ENCODE measurements around the gene CLN3. TPM values are rescaled to one million over a fixed set of nuclear protein-coding genes. Genes with fewer than 3 reads are reported as not detected.

CLN3 gene
- total and polyA plus RNA-seq, 8 donors: 22.1 to 72.8 (median 25.7) TPM

DNA sequence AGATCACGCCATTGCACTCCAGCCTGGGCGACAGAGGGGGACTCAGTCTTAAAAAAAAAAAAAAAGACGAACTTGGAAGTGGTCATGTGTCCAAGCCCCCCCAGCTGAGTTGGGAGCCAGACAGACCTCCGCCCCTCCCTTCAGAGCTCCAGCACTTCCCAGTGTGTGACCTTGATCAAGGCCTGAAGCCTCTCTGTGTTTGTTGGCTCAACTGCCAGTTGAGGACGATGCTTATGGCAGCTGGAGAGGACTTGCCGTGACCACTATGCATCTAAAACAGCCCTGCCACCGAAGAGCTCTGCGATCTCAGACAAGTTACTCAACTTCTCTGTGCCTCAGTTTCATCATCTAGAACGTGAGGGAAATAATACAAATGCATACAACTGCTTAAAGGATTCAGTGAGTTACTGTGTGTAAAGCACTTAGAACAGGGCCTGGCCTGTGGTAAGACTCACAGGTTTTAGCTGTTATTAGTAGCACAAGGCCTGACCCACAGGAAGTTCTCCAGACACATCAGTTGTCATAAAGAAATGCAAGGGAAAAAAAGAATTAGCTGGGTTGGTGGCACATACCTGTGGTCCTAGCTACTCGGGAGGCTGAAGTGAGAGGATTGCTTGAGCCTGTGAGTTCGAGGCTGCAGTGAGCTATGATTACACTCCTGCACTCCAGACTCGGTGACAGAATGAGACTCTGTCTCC is 21.8 kb upstream of the CLN3 start:
- peaks cover 0 to 4% of the 10 kb centered on the region in 2 donors for H3K36me3 ChIP-seq
- no peak for DNase-seq
- H3K4me3 ChIP-seq: no peak overlapping the region
- no peaks in the 10 kb centered on the region for H3K27me3 ChIP-seq
- H3K27ac ChIP-seq: no peak overlapping the region
- ATAC-seq: no peak
- TF ChIP-seq, protein P1, sequence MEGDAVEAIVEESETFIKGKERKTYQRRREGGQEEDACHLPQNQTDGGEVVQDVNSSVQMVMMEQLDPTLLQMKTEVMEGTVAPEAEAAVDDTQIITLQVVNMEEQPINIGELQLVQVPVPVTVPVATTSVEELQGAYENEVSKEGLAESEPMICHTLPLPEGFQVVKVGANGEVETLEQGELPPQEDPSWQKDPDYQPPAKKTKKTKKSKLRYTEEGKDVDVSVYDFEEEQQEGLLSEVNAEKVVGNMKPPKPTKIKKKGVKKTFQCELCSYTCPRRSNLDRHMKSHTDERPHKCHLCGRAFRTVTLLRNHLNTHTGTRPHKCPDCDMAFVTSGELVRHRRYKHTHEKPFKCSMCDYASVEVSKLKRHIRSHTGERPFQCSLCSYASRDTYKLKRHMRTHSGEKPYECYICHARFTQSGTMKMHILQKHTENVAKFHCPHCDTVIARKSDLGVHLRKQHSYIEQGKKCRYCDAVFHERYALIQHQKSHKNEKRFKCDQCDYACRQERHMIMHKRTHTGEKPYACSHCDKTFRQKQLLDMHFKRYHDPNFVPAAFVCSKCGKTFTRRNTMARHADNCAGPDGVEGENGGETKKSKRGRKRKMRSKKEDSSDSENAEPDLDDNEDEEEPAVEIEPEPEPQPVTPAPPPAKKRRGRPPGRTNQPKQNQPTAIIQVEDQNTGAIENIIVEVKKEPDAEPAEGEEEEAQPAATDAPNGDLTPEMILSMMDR (IDR thresholded peaks at IDR 0.05): no peak
- intact Hi-C loops (cut with DNase I): no loop called here
- H3K4me1 ChIP-seq: peaks cover 0 to 6% of the 10 kb centered on the region in 2 donors
- no peaks in the 10 kb centered on the region for H3K9me3 ChIP-seq

- Histone ChIP-seq H3K27ac (no peak overlapping the region), H3K4me1 (peaks cover 0 to 13% of the 10 kb centered on the region in 2 donors), H3K36me3 (peaks cover 0 to 4% of the 10 kb centered on the region in 2 donors), H3K9me3 (no peaks in the 10 kb centered on the region), H3K27me3 (no peaks in the 10 kb centered on the region), H3K4me3 (no peak overlapping the region)
- intact Hi-C loops (cut with DNase I): no loop called here
- TF ChIP-seq, protein P1 (IDR thresholded peaks at IDR 0.05): no peak
- DNase-seq (no peak), ATAC-seq (no peak)
Observed at GRCh38 chr16:28511801-28512789, 20.2 kb upstream of the CLN3 start.

- intact Hi-C loops (cut with DNase I): no loop called here
- H3K9me3 ChIP-seq: no peaks in the 10 kb centered on the region
- H3K4me1 ChIP-seq: peaks cover 0 to 20% of the 10 kb centered on the region in 2 donors
- no peak for DNase-seq
- H3K27ac ChIP-seq: no peak overlapping the region
- H3K4me3 ChIP-seq: no peak overlapping the region
- H3K36me3 ChIP-seq: peaks cover 0 to 4% of the 10 kb centered on the region in 2 donors
- TF ChIP-seq, protein P1 (IDR thresholded peaks at IDR 0.05): no peak
- no peak for ATAC-seq
- H3K27me3 ChIP-seq: no peaks in the 10 kb centered on the region
Observed at GRCh38 chr16:28511031-28511430, 19.2 kb upstream of the CLN3 start.

DNA sequence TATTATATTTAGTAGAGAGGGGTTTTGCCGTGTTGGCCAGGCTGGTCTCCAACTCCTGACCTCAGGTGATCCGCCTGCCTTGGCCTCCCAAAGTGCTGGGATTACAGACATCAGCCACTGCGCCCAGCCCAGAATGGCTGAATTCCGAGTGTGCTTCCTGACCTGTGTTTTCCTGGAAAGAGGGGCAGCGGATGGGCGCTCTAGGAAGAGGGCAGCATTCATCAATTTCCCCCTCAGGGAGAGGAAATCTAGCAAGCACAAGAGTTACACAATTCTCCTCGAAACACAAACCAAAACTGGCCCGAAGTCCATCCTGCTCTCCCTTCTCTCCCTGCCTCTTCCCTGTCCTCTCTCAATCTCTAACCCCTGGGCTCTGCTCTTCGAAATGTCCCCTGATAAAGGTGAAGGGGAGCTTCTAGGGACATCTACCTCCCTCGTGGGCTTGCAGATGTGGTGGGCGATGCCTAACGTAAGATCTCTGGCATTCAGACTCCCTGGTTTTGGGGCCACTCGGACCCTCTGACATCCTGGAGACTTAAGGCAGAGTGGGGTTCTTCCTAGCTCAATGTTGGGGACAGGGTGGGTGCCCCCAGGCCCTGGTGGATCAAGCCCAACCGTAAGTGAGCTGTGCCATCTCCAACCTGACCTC is 13.7 kb upstream of the CLN3 start:
- TF ChIP-seq, protein P1 (IDR thresholded peaks at IDR 0.05): no peak
- Histone ChIP-seq H3K27me3 (no peaks in the 10 kb centered on the region), H3K4me1 (peaks cover 0 to 32% of the 10 kb centered on the region in 2 donors), H3K36me3 (peaks cover 0 to 2% of the 10 kb centered on the region in 2 donors), H3K4me3 (peak overlapping the region in 1 of 2 donors; percentile 40), H3K27ac (peak overlapping the region in 1 of 2 donors; percentile 59), H3K9me3 (no peaks in the 10 kb centered on the region)
- no peak for ATAC-seq
- intact Hi-C loops (cut with DNase I): no loop called here
- no peak for DNase-seq

Data from left lung (tissue), 10 donors.